Measurements from ENCODE around the gene ITCH.
"Not testable (repeated sequence)": the region's sequence is repeated elsewhere in the genome, so short reads cannot be mapped to it uniquely, and the experiment has no call there.

Gene ITCH

GRCh38 chr20:34382877-34383455 is 19.9 kb downstream of the ITCH start:
- not testable (repeated sequence) for DNase-seq

DNA sequence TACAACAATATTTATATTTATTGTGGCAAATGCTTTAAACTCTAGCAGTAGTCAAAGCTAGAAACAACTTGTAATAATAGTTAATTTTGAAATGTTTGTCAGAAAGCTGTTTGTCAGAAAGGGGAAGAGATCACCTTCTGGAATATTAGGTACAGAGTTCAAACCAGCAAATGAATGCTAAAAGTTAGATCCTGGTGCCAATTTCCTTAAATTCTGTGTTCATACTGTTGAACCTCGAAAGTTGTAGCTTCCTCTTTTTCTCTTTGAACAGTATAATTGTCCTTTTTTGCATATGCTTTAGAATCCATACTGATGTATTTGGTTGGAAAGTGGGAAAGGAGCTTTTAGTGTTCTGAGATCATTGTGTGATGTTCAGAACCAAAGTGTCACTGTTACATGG is 22.4 kb downstream of the ITCH start:
- no peak for DNase-seq

- no peak for DNase-seq
Measured at GRCh38 chr20:34388000-34388399, 24.9 kb downstream of the ITCH start.

DNA sequence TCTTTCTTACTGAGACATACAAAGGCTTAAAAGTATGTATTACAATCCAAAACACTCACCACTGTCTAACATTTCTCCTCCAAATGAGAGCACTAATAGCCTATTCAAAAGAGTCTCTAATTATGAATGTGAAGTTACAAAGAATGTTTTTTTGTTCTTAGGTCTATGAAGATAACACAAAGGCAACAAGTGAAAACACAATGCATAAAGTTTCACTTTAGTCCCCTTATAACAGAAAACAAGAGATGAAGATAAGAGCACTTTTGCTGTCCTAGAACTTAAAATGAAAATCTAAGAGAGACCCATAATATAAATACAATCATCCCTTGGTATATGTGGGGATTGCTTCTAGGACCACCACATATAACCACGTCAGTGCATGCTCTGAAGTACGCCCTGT is 25.6 kb downstream of the ITCH start:
- no peak for DNase-seq

DNA sequence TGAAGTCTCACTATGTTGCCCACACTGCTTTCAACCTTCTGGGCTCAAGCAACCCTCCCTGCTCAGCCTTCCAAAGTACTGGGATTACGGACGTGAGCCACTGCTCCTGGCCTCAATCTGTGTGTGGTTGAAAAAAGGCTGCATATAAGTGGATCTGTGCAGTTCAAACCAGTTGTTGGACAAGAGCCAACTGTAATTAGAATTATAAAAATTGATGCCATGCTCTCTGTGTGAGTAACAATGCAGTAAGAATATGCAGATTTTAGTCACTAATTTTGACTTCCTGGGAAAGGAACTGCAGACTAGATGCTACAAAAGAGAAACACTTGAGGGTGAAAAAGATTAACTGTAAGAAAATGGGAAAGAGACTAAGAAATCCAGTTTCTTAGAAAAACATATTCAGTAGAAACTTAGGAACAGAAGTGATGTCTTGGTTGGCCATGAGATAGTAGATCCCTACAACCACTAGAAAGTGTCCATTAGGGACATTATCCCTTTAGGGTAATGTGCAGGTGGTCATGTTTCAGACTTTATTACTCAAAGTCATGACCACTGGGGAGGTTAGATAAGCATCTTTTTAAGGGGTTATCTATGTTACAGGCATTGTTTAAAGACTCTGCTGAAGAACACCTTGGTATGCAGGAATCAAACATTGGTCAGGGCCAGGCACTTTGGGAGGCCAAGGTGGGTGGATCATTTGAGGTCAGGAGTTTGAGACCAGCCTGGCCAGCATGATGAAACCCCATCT is 26.3 kb downstream of the ITCH start:
- no peak for DNase-seq

GRCh38 chr20:34389954-34390555 is 27.0 kb downstream of the ITCH start:
- no peak for DNase-seq

DNA sequence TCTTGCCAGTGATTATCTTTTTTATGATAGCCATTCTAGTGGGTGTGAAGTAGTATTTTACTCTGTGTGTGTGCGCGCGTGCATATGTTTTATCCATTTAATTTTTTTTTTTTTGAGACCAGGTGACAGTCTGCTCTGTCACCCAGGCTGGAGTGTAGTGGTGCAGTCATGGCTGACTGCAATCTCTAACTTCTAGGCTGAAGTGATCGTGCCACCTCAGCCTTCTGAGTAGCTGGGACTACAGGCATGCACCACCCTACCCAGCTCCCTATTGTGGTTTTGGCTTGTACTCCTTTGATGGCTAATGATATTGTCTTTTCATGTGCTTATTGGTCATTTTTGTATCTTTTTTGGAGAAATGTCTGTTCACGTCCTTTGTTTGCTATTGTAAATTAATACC is 33.3 kb downstream of the ITCH start:
- no peak for DNase-seq

GRCh38 chr20:34397096-34397495 is 34.0 kb downstream of the ITCH start:
- no peak for DNase-seq

GRCh38 chr20:34400776-34401175 is 37.7 kb downstream of the ITCH start:
- DNase-seq, result not testable (repeated sequence)

DNA sequence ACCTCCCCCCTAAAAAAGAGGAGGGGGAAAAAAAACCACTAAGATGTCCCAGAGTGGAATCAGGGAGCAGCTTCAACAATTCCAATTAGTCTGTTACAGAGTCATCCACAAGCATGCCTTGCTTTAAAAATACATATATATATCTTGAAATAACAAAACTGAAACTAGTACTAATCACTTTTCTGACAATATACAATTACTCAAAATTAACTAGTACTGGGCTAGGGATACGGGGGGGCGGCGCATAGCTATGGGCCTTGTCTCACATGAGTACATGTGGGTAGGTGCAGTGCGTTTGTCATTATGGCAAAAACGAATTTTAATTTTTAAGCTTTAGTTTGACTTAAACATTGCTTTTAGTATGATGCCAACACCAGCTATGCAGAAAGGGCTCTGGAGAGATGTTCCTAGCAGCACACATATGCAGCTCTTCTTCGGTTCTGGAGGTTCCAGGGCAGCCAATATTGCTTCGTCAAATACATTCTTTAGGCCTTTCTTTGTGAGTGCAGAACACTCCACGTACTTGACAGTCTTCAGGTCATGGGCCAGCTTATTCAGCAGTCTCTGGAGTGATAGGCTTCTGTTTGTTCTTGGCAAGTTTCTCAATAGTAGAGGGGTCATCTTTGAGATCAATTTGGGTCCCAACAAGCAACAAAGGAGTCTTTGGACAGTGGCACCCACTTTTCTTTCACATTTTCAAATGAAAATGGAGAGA is 38.8 kb downstream of the ITCH start:
- peak; percentile 41 for DNase-seq

GRCh38 chr20:34402461-34402860 is 39.4 kb downstream of the ITCH start:
- DNase-seq, result no peak

DNA sequence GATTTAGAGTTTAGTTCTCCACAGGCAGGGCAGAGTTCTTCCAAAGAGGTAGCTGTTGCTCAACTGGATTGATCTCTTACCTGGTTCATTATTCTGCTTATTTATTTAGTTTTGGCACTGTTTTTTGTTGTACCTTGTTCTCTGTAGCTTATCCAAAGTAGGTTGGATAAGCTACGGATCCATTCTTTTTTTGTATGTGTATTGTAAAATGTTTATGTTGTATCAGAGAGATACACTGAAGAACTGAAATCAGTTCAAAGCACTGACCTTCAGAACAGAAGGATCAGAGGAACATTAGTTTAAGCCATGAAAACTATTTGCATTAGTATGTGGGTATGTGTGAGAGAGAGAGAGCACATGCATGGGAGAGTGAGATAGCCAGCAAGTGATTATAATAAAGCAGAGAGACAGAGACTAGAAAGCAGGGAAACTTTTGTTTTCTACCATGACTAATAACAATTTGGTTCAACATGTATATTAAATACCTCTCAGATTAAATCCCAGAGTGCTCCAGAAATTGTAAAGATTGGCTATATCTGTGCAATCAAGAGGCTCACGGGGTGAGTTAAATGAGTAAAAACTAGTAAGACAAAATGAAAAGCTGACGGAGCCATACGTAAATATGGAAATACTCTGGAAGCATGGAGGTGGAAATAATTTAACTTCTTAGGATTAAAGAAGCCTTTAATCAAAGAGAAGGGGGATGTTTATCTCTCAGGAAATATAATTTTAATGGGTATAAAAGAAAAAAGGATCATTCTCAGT is 40.2 kb downstream of the ITCH start:
- DNase-seq, result no peak

DNA sequence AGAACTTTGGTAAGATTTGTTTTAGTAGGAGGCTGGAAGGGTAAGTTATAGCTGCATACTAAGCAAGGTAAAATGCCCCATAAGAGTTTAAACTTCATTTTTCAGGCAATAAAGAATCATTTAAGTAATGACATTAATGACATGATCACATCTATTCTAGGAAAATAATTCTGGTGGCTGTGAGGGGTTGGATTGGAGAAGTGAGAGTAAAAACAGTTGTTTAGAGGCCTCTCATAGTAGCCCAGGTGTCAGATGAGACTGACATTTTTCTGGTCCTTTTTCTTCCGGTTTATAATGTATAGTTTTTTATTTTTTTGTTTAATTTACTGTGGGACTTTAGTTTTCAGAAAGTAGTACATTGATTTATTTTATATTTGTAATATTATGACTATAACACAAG is 40.8 kb downstream of the ITCH start:
- DNase-seq, result no peak

- DNase-seq, result no peak
Measured at GRCh38 chr20:34404803-34405202, 41.7 kb downstream of the ITCH start.

GRCh38 chr20:34405247-34405651 is 42.2 kb downstream of the ITCH start:
- DNase-seq, result not testable (repeated sequence)

DNA sequence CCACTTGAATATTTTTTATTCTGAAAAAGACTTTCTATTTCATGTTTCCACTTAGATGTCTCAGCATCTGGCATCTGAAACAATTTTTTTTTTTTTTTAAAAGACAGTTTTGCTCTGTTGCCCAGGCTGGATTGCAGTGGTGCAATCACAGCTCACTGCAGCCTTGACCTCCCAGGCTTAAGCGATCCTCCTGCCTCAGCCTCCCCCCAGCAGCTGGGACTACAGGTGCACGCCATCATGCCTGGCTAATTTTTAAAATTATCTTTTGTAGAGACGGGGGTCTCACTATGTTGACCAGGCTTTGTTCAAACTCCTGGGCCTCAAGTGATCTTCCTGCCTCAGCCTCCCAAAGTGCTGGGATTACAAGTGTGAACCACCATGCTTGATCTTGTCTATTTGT is 42.9 kb downstream of the ITCH start:
- DNase-seq, result not testable (repeated sequence)

GRCh38 chr20:34407962-34408474 is 44.9 kb downstream of the ITCH start:
- no peak for DNase-seq

- DNase-seq, result no peak
Measured at GRCh38 chr20:34410336-34410735, 47.3 kb downstream of the ITCH start.

GRCh38 chr20:34412453-34412852 is 49.4 kb downstream of the ITCH start:
- DNase-seq, result no peak

GRCh38 chr20:34414525-34414924 is 51.5 kb downstream of the ITCH start:
- not testable (repeated sequence) for DNase-seq

GRCh38 chr20:34415079-34415478 is 52.0 kb downstream of the ITCH start:
- DNase-seq, result no peak

DNA sequence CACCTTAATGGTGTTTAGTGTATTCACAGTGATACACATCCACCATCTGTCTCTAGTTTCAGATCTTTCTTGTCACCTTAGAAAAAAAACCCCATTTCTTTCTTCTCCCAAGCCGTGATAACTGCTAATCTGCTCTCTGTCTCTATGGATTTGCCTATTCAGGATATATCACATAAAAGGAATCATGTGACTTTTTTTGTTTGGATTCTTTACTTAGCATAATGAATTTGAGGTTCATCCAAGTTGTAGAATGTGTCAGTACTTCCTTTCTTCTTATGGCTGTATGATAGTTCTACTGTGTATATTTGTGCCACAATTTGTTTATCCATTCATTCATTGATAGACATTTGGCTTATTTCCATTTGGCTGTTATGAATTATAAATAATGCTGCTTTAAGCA is 57.1 kb downstream of the ITCH start:
- DNase-seq, result no peak

GRCh38 chr20:34420975-34421374 is 57.9 kb downstream of the ITCH start:
- DNase-seq, result no peak
